H1 (cell line): ENCODE results near the gene SLC1A2. TPM values are rescaled to one million over a fixed set of nuclear protein-coding genes. Genes with fewer than 3 reads are reported as not detected.

Experiments used
- CTCF ChIA-PET: fragments of 300-600 bp; sonication (Branson Sonifier 250); formaldehyde crosslinking; loops from one replicate; lab custom pipeline; 2021; ENCODE audit not compliant: partially characterized antibody; lab: Charles Lee
- POLR2A ChIA-PET: fragments of 300-600 bp; sonication (Branson Sonifier 250); formaldehyde crosslinking; loops from one replicate; lab custom pipeline; 2021; ENCODE audit warnings: inconsistent platforms; ENCODE audit not compliant: partially characterized antibody; lab: Charles Lee
- DNase-seq, 2 experiments: peaks; one replicate each; pipeline versions ENCODE4 v3.0.0 to v3.0.0-alpha.2; 2010 to 2022; ENCODE audit warnings: low spot score in 2 of 2, low read depth in 1 of 2, mixed read lengths in 1 of 2
- FAIRE-seq: peaks from 2 replicates; lab custom pipeline; 2011; peaks lifted over from hg19 to GRCh38; lab: Jason Lieb, UNC
- H2AFZ ChIP-seq: 2 replicates; pipeline ENCODE4 v1.8.1; 2012; ENCODE audit warnings: low read length, inconsistent platforms
- H2AK5ac ChIP-seq: 2 replicates; pipeline ENCODE4 v1.6.1; 2013; ENCODE audit warnings: low read depth, low read length
- H2BK120ac ChIP-seq: replicated peaks from 2 replicates; pipeline ENCODE3; 2013; ENCODE audit warnings: low read depth, low read length, inconsistent platforms
- H2BK12ac ChIP-seq: 2 replicates; pipeline ENCODE4 v1.6.1; 2013; ENCODE audit warnings: low read depth, low read length
- H2BK15ac ChIP-seq: 2 replicates; pipeline ENCODE4 v1.6.1; 2013; ENCODE audit warnings: low read length
- H2BK20ac ChIP-seq: 2 replicates; pipeline ENCODE4 v1.6.1; 2013; ENCODE audit warnings: low read length
- H2BK5ac ChIP-seq: 2 replicates; pipeline ENCODE4 v1.6.1; 2013; ENCODE audit warnings: low read depth, low read length
- H3K14ac ChIP-seq: 2 replicates; pipeline ENCODE4 v1.6.1; 2013; ENCODE audit warnings: inconsistent platforms; ENCODE audit not compliant: insufficient read length
- H3K18ac ChIP-seq: 2 replicates; pipeline ENCODE4 v1.6.1; 2013; ENCODE audit warnings: low read length; ENCODE audit errors: extremely low read depth
- H3K23ac ChIP-seq: 2 replicates; pipeline ENCODE4 v1.6.1; 2013; ENCODE audit warnings: inconsistent platforms; ENCODE audit not compliant: insufficient read length
- H3K23me2 ChIP-seq: 2 replicates; pipeline ENCODE4 v1.6.1; 2013; ENCODE audit warnings: low read depth, low read length
- H3K27ac ChIP-seq: 2 replicates; pipeline ENCODE4 v1.6.1; 2011; ENCODE audit warnings: low read depth, low read length, inconsistent platforms
- H3K27me3 ChIP-seq, 4 experiments: replicated peaks in 1 of 4; 1 replicate in 1 of 4; 2 replicates in 3 of 4; pipeline versions ENCODE4 v1.6.1 to v1.8.1; 2011 to 2013; ENCODE audit warnings: low read length in 3 of 4, mild to moderate bottlenecking in 3 of 4, inconsistent platforms in 2 of 4, mixed read lengths in 2 of 4, moderate library complexity in 1 of 4; ENCODE audit not compliant: control insufficient read depth in 3 of 4, insufficient read depth in 3 of 4; ENCODE audit errors: extremely low read depth in 1 of 4
- H3K36me3 ChIP-seq, 4 experiments: 2 replicates each; pipeline versions ENCODE4 v1.6.1 to v1.8.1; 2011 to 2013; ENCODE audit warnings: mild to moderate bottlenecking in 4 of 4, low read length in 3 of 4, moderate library complexity in 2 of 4, control low read depth in 1 of 4, inconsistent platforms in 1 of 4; ENCODE audit not compliant: insufficient read depth in 4 of 4, control insufficient read depth in 2 of 4
- H3K4ac ChIP-seq: replicated peaks from 2 replicates; pipeline ENCODE3; 2013; ENCODE audit warnings: low read length, low read depth, mixed read lengths, inconsistent platforms; ENCODE audit not compliant: insufficient read length
- H3K4me1 ChIP-seq, 4 experiments: replicated peaks in 1 of 4; 1 replicate in 1 of 4; 2 replicates in 3 of 4; pipeline versions ENCODE4 v1.6.1 to v1.8.1; 2011 to 2013; ENCODE audit warnings: low read length in 3 of 4, inconsistent platforms in 2 of 4, mixed read lengths in 1 of 4; ENCODE audit not compliant: insufficient read depth in 4 of 4, control insufficient read depth in 3 of 4
- H3K4me2 ChIP-seq, 2 experiments: 2 replicates each; pipeline versions ENCODE4 v1.6.1 to v1.8.1; 2011 to 2013; ENCODE audit warnings: low read depth in 2 of 2, low read length in 2 of 2, control low read depth in 1 of 2, inconsistent platforms in 1 of 2, mild to moderate bottlenecking in 1 of 2; ENCODE audit not compliant: insufficient read depth in 1 of 2
- H3K4me3 ChIP-seq, 4 experiments: fragments of 200-600, 300-600 bp in 1 of 4; sonication (generic), shearing (Covaris generic), sonication (Bioruptor Twin) in 1 of 4; 2 replicates each; pipeline versions ENCODE4 v1.5.1 to v1.8.1; 2011 to 2016; ENCODE audit warnings: low read length in 4 of 4, low read depth in 3 of 4, control low read depth in 2 of 4, inconsistent platforms in 2 of 4, mild to moderate bottlenecking in 2 of 4, mixed read lengths in 1 of 4, moderate library complexity in 1 of 4; ENCODE audit not compliant: insufficient read depth in 2 of 4; ENCODE audit errors: extremely low read depth in 1 of 4
- H3K56ac ChIP-seq: replicated peaks from 2 replicates; pipeline ENCODE3; 2013; ENCODE audit warnings: low read depth, mild to moderate bottlenecking, mixed read lengths, low read length, inconsistent platforms; ENCODE audit not compliant: insufficient read length
- H3K79me1 ChIP-seq: 2 replicates; pipeline ENCODE4 v1.6.1; 2013; ENCODE audit warnings: low read depth, low read length, control low read depth
- H3K79me2 ChIP-seq, 2 experiments: 2 replicates each; pipeline versions ENCODE4 v1.6.1 to v1.8.1; 2012 to 2013; ENCODE audit warnings: low read length in 2 of 2, mild to moderate bottlenecking in 2 of 2, inconsistent platforms in 1 of 2; ENCODE audit not compliant: insufficient read depth in 2 of 2, control insufficient read depth in 1 of 2
- H3K9ac ChIP-seq, 4 experiments: replicated peaks in 1 of 4; 1 replicate in 1 of 4; 2 replicates in 3 of 4; pipeline versions ENCODE4 v1.6.1 to v1.8.1; 2011 to 2013; ENCODE audit warnings: low read depth in 3 of 4, low read length in 3 of 4, control low read depth in 2 of 4, mild to moderate bottlenecking in 2 of 4, moderate library complexity in 2 of 4, inconsistent platforms in 1 of 4; ENCODE audit errors: extremely low read depth in 1 of 4
- H3K9me3 ChIP-seq, 2 experiments: 2 replicates each; pipeline versions ENCODE4 v1.6.1 to v1.8.1; 2012 to 2013; ENCODE audit warnings: mild to moderate bottlenecking in 2 of 2, moderate library complexity in 2 of 2, control low read depth in 1 of 2, inconsistent platforms in 1 of 2, low read depth in 1 of 2, low read length in 1 of 2, mixed read lengths in 1 of 2; ENCODE audit not compliant: insufficient read depth in 2 of 2
- H4K20me1 ChIP-seq, 2 experiments: replicated peaks in 1 of 2; 2 replicates each; pipeline versions ENCODE3 to v1.8.1; 2011 to 2013; ENCODE audit warnings: inconsistent platforms in 2 of 2, low read length in 2 of 2, mild to moderate bottlenecking in 1 of 2; ENCODE audit not compliant: insufficient read depth in 2 of 2, control insufficient read depth in 1 of 2
- H4K5ac ChIP-seq: 2 replicates; pipeline ENCODE4 v1.6.1; 2013; ENCODE audit warnings: low read length, low read depth, mixed read lengths, inconsistent platforms; ENCODE audit not compliant: insufficient read length
- H4K8ac ChIP-seq: 2 replicates; pipeline ENCODE4 v1.8.0; 2013; ENCODE audit warnings: mild to moderate bottlenecking, moderate library complexity, low read length, inconsistent platforms; ENCODE audit not compliant: insufficient read depth; ENCODE audit errors: extremely low read depth
- H4K91ac ChIP-seq: replicated peaks from 2 replicates; pipeline ENCODE3; 2013; ENCODE audit warnings: low read length, mixed read lengths, inconsistent platforms; ENCODE audit not compliant: insufficient read length
- BRCA1 ChIP-seq: IDR thresholded peaks from 2 replicates; pipeline ENCODE4 v1.6.1; 2012; ENCODE audit warnings: low read depth, low read length, improper control_type of control experiment
- YY1 ChIP-seq: IDR thresholded peaks from 2 replicates; pipeline ENCODE4 v1.6.1; 2011; ENCODE audit warnings: low read depth, mild to moderate bottlenecking, low read length
- WGBS, 2 experiments: shearing (Covaris generic) in 1 of 2; methylation state at CpG; one replicate each; pipeline versions ENCODE4 v1.1.6 to v1.1.7; 2013 to 2015; ENCODE audit warnings: low lambda C conversion rate in 2 of 2, mixed read lengths in 2 of 2, inconsistent platforms in 1 of 2, low coverage in 1 of 2, missing lambda C conversion rate in 1 of 2; ENCODE audit not compliant: insufficient replicate concordance in 2 of 2, insufficient coverage in 1 of 2, insufficient read length in 1 of 2; ENCODE audit errors: extremely low coverage in 1 of 2, missing lambda C conversion rate in 1 of 2; 5-methylcytosine and 5-hydroxymethylcytosine counted together
- polyA plus RNA-seq, 7 experiments: library from polyadenylated mRNA; depleted of rRNA in 3 of 7; stranded (reverse) in 5 of 7; unstranded in 2 of 7; fragments of >200 nt in 5 of 7; fragments of 200-250 nt in 2 of 7; gene quantifications; 1 replicate in 5 of 7; 2 replicates in 1 of 7; 4 replicates in 1 of 7; pipeline versions ENCODE4 v1.2.1 to v1.2.3, GENCODE V29; 2011 to 2013; ENCODE audit warnings: missing spikeins in 2 of 7, mixed read lengths in 2 of 7
- total RNA-seq: library from RNA; stranded (reverse); fragmentation: NEBNext Ultra II Directional; extraction: Animal tissue kit (Norgen Biotek cat#: 25700); gene quantifications from 2 replicates; pipeline ENCODE4 v1.2.1, GENCODE V29; 2021

The SLC1A2 gene
- total and polyA plus RNA-seq, 2 of the 8 experiments (the other 6 are each of a cell fraction or from before 2014, with no cell fraction given), result 0.57 to 1.2 TPM

- H3K18ac ChIP-seq, result no peak overlapping the region
- no peak overlapping the region for H2AFZ ChIP-seq
- H4K91ac ChIP-seq, result no peak overlapping the region
- H3K79me2 ChIP-seq, result no peaks in the 10 kb centered on the region
- H2BK15ac ChIP-seq, result no peak overlapping the region
- H3K4ac ChIP-seq, result no peak overlapping the region
- no peak overlapping the region for H3K9ac ChIP-seq
- H4K8ac ChIP-seq, result no peak overlapping the region
- H3K4me1 ChIP-seq, result no peaks in the 10 kb centered on the region
- FAIRE-seq, result peak; percentile 89
- ChIA-PET CTCF (interaction anchor here (0.6 kb wide), 1 partner anchor 219 kb away, joined by 3 read pairs; no protein-coding TSS in a partner anchor), POLR2A (no interaction called here)
- H3K4me3 ChIP-seq, result no peak overlapping the region
- no peak overlapping the region for H2AK5ac ChIP-seq
- no peaks in the 10 kb centered on the region for H4K20me1 ChIP-seq
- no peak overlapping the region for H3K4me2 ChIP-seq
- H4K5ac ChIP-seq, result no peak overlapping the region
- no peak overlapping the region for H2BK12ac ChIP-seq
- no peaks in the 10 kb centered on the region for H3K79me1 ChIP-seq
- H3K14ac ChIP-seq, result no peak overlapping the region
- no peaks in the 10 kb centered on the region for H3K27me3 ChIP-seq
- no peak overlapping the region for H2BK5ac ChIP-seq
- H3K36me3 ChIP-seq, result no peaks in the 10 kb centered on the region
- H3K56ac ChIP-seq, result no peak overlapping the region
- no peaks in the 10 kb centered on the region for H3K23me2 ChIP-seq
- WGBS, 2 experiments, result 70% methylated on average over 4 of the region's 4 CpGs; no CpG with 5 or more reads in 1 of the 2 experiments
- no peak overlapping the region for H3K27ac ChIP-seq
- no peak overlapping the region for H2BK20ac ChIP-seq
- H2BK120ac ChIP-seq, result no peak overlapping the region
- TF ChIP-seq YY1 (no peak), BRCA1 (peak; percentile 81)
- DNase-seq, result no peak
- no peak overlapping the region for H3K23ac ChIP-seq
- H3K9me3 ChIP-seq, result no peaks in the 10 kb centered on the region
Measured at GRCh38 chr11:35248558-35249323, 170.6 kb downstream of the SLC1A2 start.
